22Rv1 (cell line): ENCODE data around the gene PGAP6.

Source experiments
- CTCF ChIP-seq: fragments of 450-650 bp; IDR thresholded peaks from 2 replicates; pipeline ENCODE4 v1.5.1; 2017; ENCODE audit warnings: mild to moderate bottlenecking
- ZFX ChIP-seq: fragments of 450-650 bp; IDR thresholded peaks from 2 replicates; pipeline ENCODE4 v1.6.1; 2017; ENCODE audit warnings: antibody characterized with exemption, borderline replicate concordance

- TF ChIP-seq CTCF (no peak), ZFX (no peak)
These were observed 7.6 kb upstream of the PGAP6 start for GRCh38 chr16:389352-389751.
